Caco-2 (cell line): ENCODE measurements around the gene DRD1. TPM values are rescaled to one million over a fixed set of nuclear protein-coding genes. Genes with fewer than 3 reads are reported as not detected.
A peak's percentile ranks its signal among the peaks of the same experiment; 100 is the strongest.

Experiments
- BruUV-seq: library from RNA; stranded (reverse); fragments of 400-500 nt; replicated peaks from 2 replicates; lab custom pipeline; 2021; lab: Mats Ljungman, UMichigan
- CTCF ChIA-PET: fragments of 300-600 bp; sonication (Branson Sonifier 250); formaldehyde crosslinking; loops from one replicate; lab custom pipeline; 2022; ENCODE audit warnings: antibody characterized with exemption; lab: Charles Lee
- POLR2A ChIA-PET: fragments of 300-600 bp; sonication (Branson Sonifier 250); formaldehyde crosslinking; loops from one replicate; lab custom pipeline; 2022; ENCODE audit warnings: antibody characterized with exemption; lab: Charles Lee
- DNase-seq, 2 experiments: peaks; one replicate each; pipeline versions ENCODE4 v3.0.0 to v3.0.0-alpha.2; 2020 to 2022
- H3K27me3 ChIP-seq: replicated peaks from 2 replicates; pipeline ENCODE4 v1.6.0; 2011; ENCODE audit warnings: low read length; ENCODE audit not compliant: control insufficient read depth, insufficient read depth
- H3K36me3 ChIP-seq: 2 replicates; pipeline ENCODE4 v1.5.1; 2011; ENCODE audit warnings: low read length; ENCODE audit not compliant: control insufficient read depth, insufficient read depth
- H3K4me1 ChIP-seq: fragments of 250-450 bp; sonication (Bioruptor Pico); 2 replicates; pipeline ENCODE4 v1.5.1; 2020; ENCODE audit warnings: mild to moderate bottlenecking
- H3K4me3 ChIP-seq: 2 replicates; pipeline ENCODE4 v1.5.1; 2011; ENCODE audit warnings: low read depth, mild to moderate bottlenecking, control low read depth, low read length
- H3K9me3 ChIP-seq: fragments of 250-450 bp; sonication (Bioruptor Pico); 2 replicates; pipeline ENCODE4 v1.5.1; 2020; ENCODE audit warnings: mild to moderate bottlenecking, moderate library complexity
- H3K27ac Mint-ChIP-seq: one replicate; pipeline ENCODE4 v1.8.0; 2022; ENCODE audit warnings: mixed read lengths; ENCODE audit not compliant: unreplicated experiment
- H3K27me3 Mint-ChIP-seq: one replicate; pipeline ENCODE4 v1.8.0; 2022; ENCODE audit warnings: mixed read lengths; ENCODE audit not compliant: insufficient read depth, unreplicated experiment
- H3K36me3 Mint-ChIP-seq: one replicate; pipeline ENCODE4 v1.8.0; 2022; ENCODE audit warnings: mild to moderate bottlenecking, mixed read lengths; ENCODE audit not compliant: insufficient read depth, unreplicated experiment
- H3K4me1 Mint-ChIP-seq: one replicate; pipeline ENCODE4 v1.8.0; 2022; ENCODE audit warnings: low read depth, mixed read lengths; ENCODE audit not compliant: unreplicated experiment
- H3K4me3 Mint-ChIP-seq: one replicate; pipeline ENCODE4 v1.8.0; 2022; ENCODE audit warnings: mild to moderate bottlenecking, moderate library complexity, mixed read lengths; ENCODE audit not compliant: unreplicated experiment
- H3K9me3 Mint-ChIP-seq: one replicate; pipeline ENCODE4 v1.8.0; 2022; ENCODE audit warnings: mixed read lengths; ENCODE audit not compliant: unreplicated experiment
- CTCF ChIP-seq, 2 experiments: fragments of 200-600 bp in 1 of 2; IDR thresholded peaks; 1 replicate in 1 of 2; 2 replicates in 1 of 2; pipeline versions ENCODE4 v1.5.1 to v1.8.0; 2011 to 2022; ENCODE audit warnings: antibody characterized with exemption in 1 of 2, control low read depth in 1 of 2, inconsistent platforms in 1 of 2, low read depth in 1 of 2, low read length in 1 of 2, mild to moderate bottlenecking in 1 of 2, moderate library complexity in 1 of 2; ENCODE audit not compliant: insufficient read depth in 1 of 2, severe bottlenecking in 1 of 2, unreplicated experiment in 1 of 2
- intact Hi-C: fragments of 100-400 bp; cut with micrococcal nuclease; formaldehyde crosslinking; loops from one replicate; pipeline ENCODE4 v1.10.0; 2022; ENCODE audit not compliant: unreplicated experiment
- total RNA-seq: library from RNA; stranded (reverse); gene quantifications from 2 replicates; pipeline ENCODE4 v1.2.3, GENCODE V29; 2022

Gene DRD1
- total RNA-seq, 1 experiment from 2014 or later = not detected

GRCh38 chr5:175468892-175469291 is 24.9 kb upstream of the DRD1 start:
- no peaks in the 10 kb centered on the region for H3K27me3 Mint-ChIP-seq
- intact Hi-C loops = loop anchor here (10.0 kb wide), 1 partner anchor 124 kb away; no protein-coding TSS in a partner anchor
- no peaks in the 10 kb centered on the region for H3K9me3 ChIP-seq
- H3K27ac Mint-ChIP-seq = no peak overlapping the region
- ChIA-PET CTCF (no interaction called here), POLR2A (no interaction called here)
- no peak for DNase-seq
- H3K4me3 Mint-ChIP-seq = no peak overlapping the region
- no peaks in the 10 kb centered on the region for H3K27me3 ChIP-seq
- no peaks in the 10 kb centered on the region for H3K36me3 Mint-ChIP-seq
- no peaks in the 10 kb centered on the region for H3K36me3 ChIP-seq
- peaks cover 24% of the 10 kb centered on the region for H3K4me1 Mint-ChIP-seq
- TF ChIP-seq CTCF (IDR thresholded peaks at IDR 0.05; ENCODE audit: insufficient read depth in 1 of 2, low read depth in 1 of 2, low read length in 1 of 2, severe bottlenecking in 1 of 2, unreplicated experiment in 1 of 2) = no peak
- H3K4me3 ChIP-seq = no peak overlapping the region
- no TSS peak for BruUV-seq
- no peaks in the 10 kb centered on the region for H3K9me3 Mint-ChIP-seq
- peaks cover 22% of the 10 kb centered on the region for H3K4me1 ChIP-seq

GRCh38 chr5:175467983-175468690 is 24.2 kb upstream of the DRD1 start:
- H3K27me3 Mint-ChIP-seq = no peaks in the 10 kb centered on the region
- BruUV-seq = no TSS peak
- CTCF ChIA-PET = no interaction called here
- POLR2A ChIA-PET = no interaction called here
- TF ChIP-seq CTCF (IDR thresholded peaks at IDR 0.05; ENCODE audit: insufficient read depth in 1 of 2, low read depth in 1 of 2, low read length in 1 of 2, severe bottlenecking in 1 of 2, unreplicated experiment in 1 of 2) = no peak
- H3K36me3 Mint-ChIP-seq = no peaks in the 10 kb centered on the region
- H3K9me3 Mint-ChIP-seq = no peaks in the 10 kb centered on the region
- Histone ChIP-seq H3K27me3 (no peaks in the 10 kb centered on the region), H3K36me3 (no peaks in the 10 kb centered on the region), H3K4me1 (peaks cover 22% of the 10 kb centered on the region), H3K4me3 (no peak overlapping the region), H3K9me3 (no peaks in the 10 kb centered on the region)
- intact Hi-C loops = loop anchor here (10.0 kb wide), 1 partner anchor 123 kb away; no protein-coding TSS in a partner anchor
- H3K4me3 Mint-ChIP-seq = peak overlapping the region; percentile 8
- no peak overlapping the region for H3K27ac Mint-ChIP-seq
- peaks cover 24% of the 10 kb centered on the region for H3K4me1 Mint-ChIP-seq
- no peak for DNase-seq

- intact Hi-C loops = loop anchor here (10.0 kb wide), 1 partner anchor 122 kb away; no protein-coding TSS in a partner anchor
- Histone ChIP-seq H3K36me3 (no peaks in the 10 kb centered on the region), H3K9me3 (no peaks in the 10 kb centered on the region), H3K4me1 (peaks cover 22% of the 10 kb centered on the region), H3K27me3 (no peaks in the 10 kb centered on the region), H3K4me3 (no peak overlapping the region)
- POLR2A ChIA-PET = no interaction called here
- Mint-ChIP-seq H3K9me3 (no peaks in the 10 kb centered on the region), H3K4me3 (no peak overlapping the region), H3K4me1 (peaks cover 24% of the 10 kb centered on the region), H3K27me3 (no peaks in the 10 kb centered on the region), H3K36me3 (no peaks in the 10 kb centered on the region), H3K27ac (no peak overlapping the region)
- DNase-seq = no peak
- no peak for TF ChIP-seq CTCF (IDR thresholded peaks at IDR 0.05; ENCODE audit: insufficient read depth in 1 of 2, low read depth in 1 of 2, low read length in 1 of 2, severe bottlenecking in 1 of 2, unreplicated experiment in 1 of 2)
- BruUV-seq = no TSS peak
- CTCF ChIA-PET = interaction anchor here (0.5 to 0.6 kb wide), 2 partner anchors 90 to 1620 kb away, joined by 4 to 6 read pairs; partner anchors contain the start of gene FGFR4
Observed at GRCh38 chr5:175466700-175467318, 22.8 kb upstream of the DRD1 start.
